ENCODE results near the gene RUFY3.

RUFY3 gene

GRCh38 chr4:70778888-70779422, 57.2 kb downstream of the RUFY3 start:
- Histone ChIP-seq H3K27ac (replicated peaks; ENCODE audit: low read length) (no peak overlapping the region), H4K91ac (ENCODE audit: low read depth, low read length, poor library complexity) (no peak overlapping the region)

GRCh38 chr4:70783096-70783495, 61.3 kb downstream of the RUFY3 start:
- Histone ChIP-seq H3K36me3 (replicated peaks in 1 of 2; ENCODE audit: control insufficient read depth in 2 of 2, insufficient read depth in 2 of 2, low read length in 2 of 2) (peaks cover 0 to 97% of the 10 kb centered on the region in 2 donors), H4K8ac (ENCODE audit: low read depth, low read length) (no peak overlapping the region), H3K4me2 (ENCODE audit: insufficient read depth, low read length, poor library complexity, severe bottlenecking) (no peak overlapping the region), H2BK5ac (ENCODE audit: low read length) (no peak overlapping the region), H3K18ac (ENCODE audit: low read length) (no peak overlapping the region), H3K79me1 (ENCODE audit: low read depth, low read length) (peaks cover 1% of the 10 kb centered on the region), H3K27ac (replicated peaks; ENCODE audit: low read length) (no peak overlapping the region), H3K9ac (ENCODE audit: low read depth, low read length, poor library complexity) (no peak overlapping the region), H3K4me1 (ENCODE audit: control insufficient read depth in 2 of 2, insufficient read depth in 1 of 2, low read depth in 1 of 2, low read length in 2 of 2) (no peaks in the 10 kb centered on the region), H3K14ac (ENCODE audit: low read length) (no peak overlapping the region), H4K91ac (ENCODE audit: low read depth, low read length, poor library complexity) (no peak overlapping the region), H3K4ac (ENCODE audit: low read length) (no peak overlapping the region), H3K4me3 (ENCODE audit: low read length in 2 of 2) (no peak overlapping the region), H2BK120ac (ENCODE audit: low read depth, low read length) (no peak overlapping the region), H2BK15ac (ENCODE audit: low read length) (no peak overlapping the region), H2BK12ac (ENCODE audit: low read length) (no peak overlapping the region), H2AK5ac (ENCODE audit: low read depth, low read length) (no peak overlapping the region), H3K23ac (ENCODE audit: low read depth, low read length, poor library complexity) (no peak overlapping the region), H3K27me3 (ENCODE audit: control insufficient read depth in 3 of 3, insufficient read depth in 3 of 3, low read depth in 1 of 3, low read length in 3 of 3) (no peaks in the 10 kb centered on the region), H2AFZ (ENCODE audit: low read length) (no peak overlapping the region), H3K9me3 (replicated peaks in 1 of 2; ENCODE audit: control insufficient read depth in 2 of 2, insufficient read depth in 1 of 2, low read depth in 1 of 2, low read length in 2 of 2) (no peaks in the 10 kb centered on the region)
- no peak for DNase-seq (ENCODE audit: low spot score)
- no CpG with 5 or more reads among the region's 4 CpGs for WGBS, 2 donors (ENCODE audit: extremely low coverage in 2 of 2, insufficient read length in 2 of 2, insufficient replicate concordance in 1 of 2)

More at GRCh38 chr4:70778888-70779422, 57.2 kb downstream of the RUFY3 start:
- Histone ChIP-seq H2BK120ac (ENCODE audit: low read depth, low read length) (no peak overlapping the region), H3K4me1 (ENCODE audit: control insufficient read depth in 2 of 2, insufficient read depth in 1 of 2, low read depth in 1 of 2, low read length in 2 of 2) (no peaks in the 10 kb centered on the region), H3K4me2 (ENCODE audit: insufficient read depth, low read length, poor library complexity, severe bottlenecking) (no peak overlapping the region), H3K27me3 (ENCODE audit: control insufficient read depth in 3 of 3, insufficient read depth in 3 of 3, low read depth in 1 of 3, low read length in 3 of 3) (no peaks in the 10 kb centered on the region), H2BK5ac (ENCODE audit: low read length) (no peak overlapping the region), H2AFZ (ENCODE audit: low read length) (no peak overlapping the region), H2AK5ac (ENCODE audit: low read depth, low read length) (no peak overlapping the region), H2BK15ac (ENCODE audit: low read length) (no peak overlapping the region), H3K36me3 (replicated peaks in 1 of 2; ENCODE audit: control insufficient read depth in 2 of 2, insufficient read depth in 2 of 2, low read length in 2 of 2) (peaks cover 0 to 95% of the 10 kb centered on the region in 2 donors), H3K23ac (ENCODE audit: low read depth, low read length, poor library complexity) (no peak overlapping the region), H4K8ac (ENCODE audit: low read depth, low read length) (no peak overlapping the region), H3K9me3 (replicated peaks in 1 of 2; ENCODE audit: control insufficient read depth in 2 of 2, insufficient read depth in 1 of 2, low read depth in 1 of 2, low read length in 2 of 2) (no peaks in the 10 kb centered on the region), H2BK12ac (ENCODE audit: low read length) (no peak overlapping the region), H3K4me3 (ENCODE audit: low read length in 2 of 2) (no peak overlapping the region), H3K79me1 (ENCODE audit: low read depth, low read length) (peaks cover 1% of the 10 kb centered on the region), H3K9ac (ENCODE audit: low read depth, low read length, poor library complexity) (no peak overlapping the region), H3K18ac (ENCODE audit: low read length) (no peak overlapping the region), H3K4ac (ENCODE audit: low read length) (no peak overlapping the region), H3K14ac (ENCODE audit: low read length) (no peak overlapping the region)
- WGBS, 2 donors (ENCODE audit: extremely low coverage in 2 of 2, insufficient read length in 2 of 2, insufficient replicate concordance in 1 of 2), result no CpG with 5 or more reads among the region's 5 CpGs
- DNase-seq (ENCODE audit: low spot score), result no peak

GRCh38 chr4:70787496-70787895, 65.7 kb downstream of the RUFY3 start:
- H2BK5ac ChIP-seq (ENCODE audit: low read length), result no peak overlapping the region
- H3K79me1 ChIP-seq (ENCODE audit: low read depth, low read length), result no peaks in the 10 kb centered on the region
- no peak overlapping the region for H3K9ac ChIP-seq (ENCODE audit: low read depth, low read length, poor library complexity)
- no peaks in the 10 kb centered on the region for H3K9me3 ChIP-seq (replicated peaks in 1 of 2; ENCODE audit: control insufficient read depth in 2 of 2, insufficient read depth in 1 of 2, low read depth in 1 of 2, low read length in 2 of 2)
- no peak overlapping the region for H2BK12ac ChIP-seq (ENCODE audit: low read length)
- no peaks in the 10 kb centered on the region for H3K4me1 ChIP-seq (ENCODE audit: control insufficient read depth in 2 of 2, insufficient read depth in 1 of 2, low read depth in 1 of 2, low read length in 2 of 2)
- no peak overlapping the region for H3K4me3 ChIP-seq (ENCODE audit: low read length in 2 of 2)
- WGBS, 2 donors (ENCODE audit: extremely low coverage in 2 of 2, insufficient read length in 2 of 2, insufficient replicate concordance in 1 of 2), result no CpG with 5 or more reads among the region's 5 CpGs
- no peak overlapping the region for H2AFZ ChIP-seq (ENCODE audit: low read length)
- DNase-seq (ENCODE audit: low spot score), result no peak
- no peak overlapping the region for H4K8ac ChIP-seq (ENCODE audit: low read depth, low read length)
- H2BK120ac ChIP-seq (ENCODE audit: low read depth, low read length), result no peak overlapping the region
- H4K91ac ChIP-seq (ENCODE audit: low read depth, low read length, poor library complexity), result no peak overlapping the region
- no peak overlapping the region for H3K27ac ChIP-seq (replicated peaks; ENCODE audit: low read length)
- H3K36me3 ChIP-seq (replicated peaks in 1 of 2; ENCODE audit: control insufficient read depth in 2 of 2, insufficient read depth in 2 of 2, low read length in 2 of 2), result peaks cover 6 to 99% of the 10 kb centered on the region in 2 donors
- no peak overlapping the region for H3K18ac ChIP-seq (ENCODE audit: low read length)
- no peak overlapping the region for H3K23ac ChIP-seq (ENCODE audit: low read depth, low read length, poor library complexity)
- no peak overlapping the region for H3K14ac ChIP-seq (ENCODE audit: low read length)
- no peak overlapping the region for H3K4ac ChIP-seq (ENCODE audit: low read length)
- H3K27me3 ChIP-seq (ENCODE audit: control insufficient read depth in 3 of 3, insufficient read depth in 3 of 3, low read depth in 1 of 3, low read length in 3 of 3), result no peaks in the 10 kb centered on the region
- H3K4me2 ChIP-seq (ENCODE audit: insufficient read depth, low read length, poor library complexity, severe bottlenecking), result no peak overlapping the region
- no peak overlapping the region for H2AK5ac ChIP-seq (ENCODE audit: low read depth, low read length)
- no peak overlapping the region for H2BK15ac ChIP-seq (ENCODE audit: low read length)

- Histone ChIP-seq H2BK15ac (ENCODE audit: low read length) (no peak overlapping the region), H3K14ac (ENCODE audit: low read length) (no peak overlapping the region), H3K18ac (ENCODE audit: low read length) (no peak overlapping the region), H3K23ac (ENCODE audit: low read depth, low read length, poor library complexity) (no peak overlapping the region), H3K9me3 (replicated peaks in 1 of 2; ENCODE audit: control insufficient read depth in 2 of 2, insufficient read depth in 1 of 2, low read depth in 1 of 2, low read length in 2 of 2) (no peaks in the 10 kb centered on the region), H3K4me2 (ENCODE audit: insufficient read depth, low read length, poor library complexity, severe bottlenecking) (no peak overlapping the region), H2BK12ac (ENCODE audit: low read length) (no peak overlapping the region), H4K91ac (ENCODE audit: low read depth, low read length, poor library complexity) (no peak overlapping the region), H3K79me1 (ENCODE audit: low read depth, low read length) (no peaks in the 10 kb centered on the region), H4K8ac (ENCODE audit: low read depth, low read length) (no peak overlapping the region), H3K27ac (replicated peaks; ENCODE audit: low read length) (no peak overlapping the region), H3K4me3 (ENCODE audit: low read length in 2 of 2) (no peak overlapping the region), H3K9ac (ENCODE audit: low read depth, low read length, poor library complexity) (no peak overlapping the region), H2AK5ac (ENCODE audit: low read depth, low read length) (no peak overlapping the region), H3K4me1 (ENCODE audit: control insufficient read depth in 2 of 2, insufficient read depth in 1 of 2, low read depth in 1 of 2, low read length in 2 of 2) (no peaks in the 10 kb centered on the region), H3K36me3 (replicated peaks in 1 of 2; ENCODE audit: control insufficient read depth in 2 of 2, insufficient read depth in 2 of 2, low read length in 2 of 2) (peaks cover 8 to 99% of the 10 kb centered on the region in 2 donors), H3K4ac (ENCODE audit: low read length) (no peak overlapping the region), H2AFZ (ENCODE audit: low read length) (no peak overlapping the region), H2BK120ac (ENCODE audit: low read depth, low read length) (no peak overlapping the region), H3K27me3 (ENCODE audit: control insufficient read depth in 3 of 3, insufficient read depth in 3 of 3, low read depth in 1 of 3, low read length in 3 of 3) (no peaks in the 10 kb centered on the region), H2BK5ac (ENCODE audit: low read length) (no peak overlapping the region)
- no peak for DNase-seq (ENCODE audit: low spot score)
- no CpG with 5 or more reads among the region's 1 CpG for WGBS, 2 donors (ENCODE audit: extremely low coverage in 2 of 2, insufficient read length in 2 of 2, insufficient replicate concordance in 1 of 2)
Measured at GRCh38 chr4:70788733-70789132, 67.0 kb downstream of the RUFY3 start.

Measured in neuronal stem cell (in vitro differentiated cells).